Measurements from ENCODE around the gene NDOR1.

Gene NDOR1

DNA sequence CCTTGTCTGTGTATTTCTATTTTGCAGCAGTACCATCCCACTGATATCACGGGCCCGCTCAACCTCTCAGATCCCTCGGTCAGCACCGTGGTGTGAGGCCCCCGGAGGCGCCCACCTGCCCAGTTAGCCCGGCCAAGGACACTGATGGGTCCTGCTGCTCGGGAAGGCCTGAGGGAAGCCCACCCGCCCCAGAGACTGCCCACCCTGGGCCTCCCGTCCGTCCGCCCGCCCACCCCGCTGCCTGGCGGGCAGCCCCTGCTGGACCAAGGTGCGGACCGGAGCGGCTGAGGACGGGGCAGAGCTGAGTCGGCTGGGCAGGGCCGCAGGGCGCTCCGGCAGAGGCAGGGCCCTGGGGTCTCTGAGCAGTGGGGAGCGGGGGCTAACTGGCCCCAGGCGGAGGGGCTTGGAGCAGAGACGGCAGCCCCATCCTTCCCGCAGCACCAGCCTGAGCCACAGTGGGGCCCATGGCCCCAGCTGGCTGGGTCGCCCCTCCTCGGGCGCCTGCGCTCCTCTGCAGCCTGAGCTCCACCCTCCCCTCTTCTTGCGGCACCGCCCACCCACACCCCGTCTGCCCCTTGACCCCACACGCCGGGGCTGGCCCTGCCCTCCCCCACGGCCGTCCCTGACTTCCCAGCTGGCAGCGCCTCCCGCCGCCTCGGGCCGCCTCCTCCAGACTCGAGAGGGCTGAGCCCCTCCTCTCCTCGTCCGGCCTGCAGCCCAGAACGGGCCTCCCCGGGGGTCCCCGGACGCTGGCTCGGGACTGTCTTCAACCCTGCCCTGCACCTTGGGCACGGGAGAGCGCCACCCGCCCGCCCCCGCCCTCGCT, 37.5 kb upstream of the NDOR1 start:
- DNase-seq (ENCODE audit: low read depth in 3 of 3) = no peak

DNA sequence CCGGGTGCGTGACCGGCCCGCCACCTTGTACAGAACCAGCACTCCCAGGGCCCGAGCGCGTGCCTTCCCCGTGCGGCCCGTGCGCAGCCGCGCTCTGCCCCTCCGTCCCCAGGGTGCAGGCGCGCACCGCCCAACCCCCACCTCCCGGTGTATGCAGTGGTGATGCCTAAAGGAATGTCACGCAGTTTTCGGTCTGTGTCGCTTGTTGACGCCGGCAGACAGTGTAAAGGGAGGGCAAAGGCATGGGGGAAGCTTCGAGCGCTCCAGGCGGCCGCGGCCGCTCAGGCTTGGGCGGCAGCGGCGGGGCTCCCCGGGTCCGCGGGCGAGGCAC, 37.0 kb upstream of the NDOR1 start:
- no peak for DNase-seq (ENCODE audit: low read depth in 3 of 3)

DNA sequence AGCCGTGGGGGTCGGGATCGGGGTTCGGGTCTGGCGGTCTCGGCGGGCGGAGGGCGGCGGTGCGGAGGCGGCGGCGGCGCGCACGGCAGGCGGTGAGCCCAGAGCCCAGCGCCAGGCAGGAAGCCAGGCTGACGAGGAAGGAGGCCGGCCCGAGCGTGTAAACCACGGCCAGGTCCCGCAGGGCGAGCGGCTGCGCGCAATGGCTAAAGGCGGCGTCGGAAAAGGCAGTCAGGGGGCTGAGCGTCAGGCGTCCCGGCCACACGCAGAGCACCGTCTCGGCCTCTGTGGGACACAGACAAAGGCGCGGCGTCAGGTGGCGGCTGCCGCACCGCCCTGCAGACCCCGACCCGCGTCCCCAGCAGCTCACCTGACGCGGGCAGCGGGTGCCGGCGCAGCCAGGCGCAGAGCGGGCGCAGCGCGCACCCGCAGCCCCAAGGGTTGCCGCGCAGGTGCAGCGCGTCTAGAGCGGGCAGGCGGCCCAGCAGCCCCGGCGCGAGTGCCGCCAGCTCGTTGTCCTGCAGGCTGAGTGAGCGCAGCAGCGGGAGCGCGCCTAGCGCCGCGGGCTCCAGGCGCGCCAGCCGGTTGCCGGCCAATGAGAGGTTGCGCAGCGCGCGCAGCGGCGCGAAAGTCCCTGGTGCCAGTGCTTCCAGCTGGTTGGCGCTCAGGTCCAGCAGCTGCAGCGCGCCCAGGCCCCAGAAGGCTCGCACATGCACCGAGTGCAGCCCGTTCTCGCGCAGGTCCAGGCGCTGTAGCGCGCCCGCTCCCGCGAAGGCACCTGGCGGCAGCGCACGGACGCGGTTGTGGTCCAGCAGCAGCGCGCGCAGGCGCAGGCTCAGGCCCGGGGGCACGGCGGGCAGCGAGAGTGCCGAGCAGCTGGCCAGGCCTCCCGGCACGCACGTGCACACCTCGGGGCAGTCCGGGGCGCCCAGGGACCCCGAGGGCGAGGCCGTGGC, 36.3 kb upstream of the NDOR1 start:
- no peak for DNase-seq (ENCODE audit: low read depth in 3 of 3)

DNA sequence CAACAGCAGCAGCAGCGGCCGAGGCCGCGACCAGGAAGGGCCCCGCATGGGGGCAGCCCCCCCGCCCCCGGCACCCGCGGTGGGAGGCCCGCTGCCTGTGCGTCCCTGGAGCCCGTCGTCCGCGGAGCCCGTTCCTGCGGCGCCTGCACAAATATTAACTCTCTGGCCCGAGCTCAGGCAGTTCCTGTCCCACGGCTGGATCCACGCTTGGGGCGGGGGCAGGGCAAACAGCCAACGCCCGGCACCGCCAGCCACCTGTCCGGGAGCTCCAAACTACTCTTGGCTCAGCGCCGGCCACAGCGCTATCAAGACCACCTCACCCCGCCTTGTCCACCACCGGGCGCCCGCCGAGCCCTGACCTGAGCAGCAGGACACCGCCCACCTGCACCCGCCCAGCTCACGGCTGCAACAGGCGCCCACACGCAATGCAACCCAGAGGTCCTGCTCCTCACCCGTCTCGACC, 35.6 kb upstream of the NDOR1 start, which contains the start of gene LRRC26:
LRRC26 (minus strand) TSS at position 156 of the 463 bp plus-strand sequence; CDS start at position 48, 108 bp downstream.
- DNase-seq (ENCODE audit: low read depth in 3 of 3) = no peak

DNA sequence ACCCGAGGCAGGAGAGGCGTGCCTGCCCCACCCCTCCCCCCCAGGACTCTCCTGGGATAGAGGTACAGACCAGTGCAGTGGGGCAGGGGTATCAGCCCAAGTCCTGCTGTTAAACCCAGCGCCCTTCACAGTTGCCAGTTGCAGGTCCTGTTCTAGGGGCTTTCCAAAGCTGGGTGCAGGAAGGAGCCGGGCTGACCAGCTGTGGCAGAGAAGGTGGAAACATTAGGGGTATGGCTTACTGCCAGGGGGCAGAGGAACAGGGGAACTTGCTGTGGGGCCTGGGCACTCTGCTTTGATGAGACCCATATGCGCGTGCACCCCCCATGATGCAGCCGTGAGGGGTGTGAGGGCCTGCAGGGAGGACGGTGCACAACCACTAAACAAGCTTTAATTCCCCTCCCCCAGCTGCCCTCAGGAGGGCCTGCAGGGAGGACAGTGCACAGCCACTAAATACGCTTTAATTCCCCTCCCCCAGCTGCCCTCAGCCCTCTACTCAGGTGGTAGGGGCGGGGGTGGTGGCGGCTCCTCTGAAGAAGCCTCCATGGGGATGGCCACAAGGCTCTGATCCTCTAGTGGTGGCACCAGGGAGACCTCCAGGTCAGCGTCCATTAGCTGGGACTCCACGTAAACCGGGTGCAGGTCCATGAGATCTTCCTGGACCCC, 34.9 kb upstream of the NDOR1 start:
- DNase-seq (ENCODE audit: low read depth in 3 of 3) = no peak

DNA sequence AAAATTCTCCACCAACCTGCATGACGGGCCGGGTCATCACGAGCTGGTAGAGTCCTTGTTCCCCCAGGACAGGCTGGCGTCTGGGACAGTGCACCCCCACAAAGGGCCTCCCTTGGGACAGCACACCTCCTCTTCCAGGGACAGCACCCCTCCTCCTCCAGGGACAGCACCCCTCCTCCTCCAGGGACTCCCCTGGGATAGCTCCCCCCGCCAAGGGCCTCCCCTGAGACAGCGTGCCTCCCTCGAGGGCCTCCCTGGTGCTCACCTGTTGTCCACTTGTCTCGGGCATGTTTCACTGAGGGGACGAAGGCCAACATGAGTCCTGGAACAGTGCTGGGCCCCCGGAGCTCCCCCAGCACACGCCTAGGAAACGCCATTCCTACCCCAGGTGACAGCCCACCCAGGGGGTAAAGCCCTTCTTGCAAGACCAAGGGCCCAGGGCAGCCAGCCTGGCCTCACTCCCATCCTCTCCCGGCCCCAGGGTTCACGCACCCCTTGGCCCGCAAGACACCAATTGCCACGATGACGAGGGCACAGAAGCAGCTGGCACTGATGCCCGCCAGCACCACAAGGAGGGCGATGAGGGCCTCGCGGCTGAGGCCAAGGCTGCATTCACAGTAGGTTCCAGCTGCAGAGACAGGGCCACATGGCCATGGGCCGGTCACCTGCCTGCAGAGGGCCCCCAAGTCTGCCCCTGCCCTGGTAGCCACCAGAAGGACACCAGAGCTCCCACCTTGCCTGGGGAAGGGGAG, 34.2 kb upstream of the NDOR1 start:
- DNase-seq (ENCODE audit: low read depth in 3 of 3) = no peak

DNA sequence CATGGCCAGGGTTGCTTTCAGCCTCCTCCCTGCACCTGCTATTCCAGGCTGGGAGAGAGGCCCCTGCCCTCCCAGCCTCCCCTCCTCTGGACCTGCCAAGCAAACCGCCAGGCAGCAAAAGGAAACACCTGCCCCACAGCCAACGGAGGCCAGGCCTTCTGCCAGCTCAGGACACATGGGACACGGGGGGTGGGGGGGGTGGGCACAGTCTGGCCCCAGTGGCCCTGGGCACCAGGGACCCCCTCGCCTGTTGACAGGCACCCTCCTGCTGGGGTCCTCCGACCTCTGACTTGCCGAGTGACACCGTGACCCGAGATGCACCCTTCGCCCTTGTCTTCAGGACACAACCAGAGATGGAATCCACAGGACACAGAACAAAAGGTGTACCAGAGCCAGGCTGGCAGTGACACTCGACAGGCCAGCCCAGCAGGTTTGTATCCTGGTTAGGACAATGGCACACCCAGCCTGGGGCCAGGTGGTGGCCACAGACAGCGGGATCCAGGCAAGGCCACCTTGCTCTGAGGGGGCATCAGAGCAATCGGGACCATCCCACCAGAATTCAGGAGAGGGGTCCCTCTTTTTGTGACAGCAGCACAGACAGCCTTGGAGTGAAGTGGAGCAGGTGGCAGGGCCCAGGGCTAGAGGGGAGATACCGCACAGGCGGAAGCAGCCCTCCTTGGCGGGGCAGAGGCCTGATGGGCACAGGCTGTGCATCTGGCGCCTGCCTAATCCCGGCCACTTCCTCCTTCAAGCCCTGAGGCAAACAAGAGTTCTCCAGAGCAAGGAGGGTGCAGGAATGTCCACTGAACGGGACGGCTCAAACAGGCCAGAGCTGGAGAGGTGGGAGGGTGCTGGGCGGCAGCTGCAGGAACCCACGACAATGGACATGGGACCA, 32.4 kb upstream of the NDOR1 start:
- no peak for DNase-seq (ENCODE audit: low read depth in 3 of 3)

GRCh38 chr9:137173796-137174664, 31.5 kb upstream of the NDOR1 start:
- no peak for DNase-seq (ENCODE audit: low read depth in 3 of 3)

- no peak for DNase-seq (ENCODE audit: low read depth in 3 of 3)
Measured at GRCh38 chr9:137174722-137175293, 30.7 kb upstream of the NDOR1 start.

GRCh38 chr9:137175345-137175961, 30.0 kb upstream of the NDOR1 start:
- DNase-seq (ENCODE audit: low read depth in 3 of 3) = no peak

DNA sequence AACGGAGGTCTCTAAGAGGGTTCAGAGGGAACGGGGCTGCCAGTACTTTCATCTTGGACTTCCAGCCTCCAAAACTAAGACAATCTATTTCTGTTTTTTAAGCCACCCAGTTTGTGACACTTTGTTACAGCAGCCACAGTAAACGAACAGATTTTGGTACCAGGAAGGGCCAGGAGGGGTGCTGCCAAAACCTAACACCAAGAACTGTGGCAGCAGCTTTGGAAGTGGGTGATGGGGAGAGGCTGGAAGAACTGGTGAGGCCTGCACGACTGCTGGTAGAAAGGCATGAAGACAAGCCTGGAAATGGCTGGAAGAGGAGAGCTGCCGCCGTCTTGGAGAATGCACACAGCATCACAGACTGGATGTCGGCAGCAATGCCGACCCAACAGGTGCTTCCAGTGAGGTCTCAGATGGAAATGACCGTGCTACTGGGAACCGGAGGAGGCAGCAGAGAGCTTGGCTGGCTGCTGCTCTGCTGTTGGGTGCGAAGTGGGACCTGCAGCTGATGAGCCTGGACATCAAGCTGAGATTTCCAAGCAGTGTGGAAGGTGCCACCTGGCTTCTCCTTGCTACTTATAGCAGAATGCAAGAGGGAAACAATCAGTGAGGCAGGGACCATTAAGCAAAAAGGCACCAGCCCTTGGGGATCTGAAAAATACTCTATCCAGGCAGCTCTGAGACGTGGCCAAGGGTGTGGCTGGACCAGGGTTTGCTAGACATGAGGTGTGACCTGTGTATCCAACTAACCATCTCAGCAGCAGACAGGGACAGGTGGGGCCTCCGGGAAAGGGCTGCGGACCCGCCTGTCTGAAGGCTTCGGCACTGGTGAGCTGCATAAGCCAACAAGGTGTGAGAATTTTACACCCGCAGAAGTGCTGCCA, 29.0 kb upstream of the NDOR1 start:
- no peak for DNase-seq (ENCODE audit: low read depth in 3 of 3)

GRCh38 chr9:137178201-137178938, 27.1 kb upstream of the NDOR1 start:
- DNase-seq (ENCODE audit: low read depth in 3 of 3) = no peak

DNA sequence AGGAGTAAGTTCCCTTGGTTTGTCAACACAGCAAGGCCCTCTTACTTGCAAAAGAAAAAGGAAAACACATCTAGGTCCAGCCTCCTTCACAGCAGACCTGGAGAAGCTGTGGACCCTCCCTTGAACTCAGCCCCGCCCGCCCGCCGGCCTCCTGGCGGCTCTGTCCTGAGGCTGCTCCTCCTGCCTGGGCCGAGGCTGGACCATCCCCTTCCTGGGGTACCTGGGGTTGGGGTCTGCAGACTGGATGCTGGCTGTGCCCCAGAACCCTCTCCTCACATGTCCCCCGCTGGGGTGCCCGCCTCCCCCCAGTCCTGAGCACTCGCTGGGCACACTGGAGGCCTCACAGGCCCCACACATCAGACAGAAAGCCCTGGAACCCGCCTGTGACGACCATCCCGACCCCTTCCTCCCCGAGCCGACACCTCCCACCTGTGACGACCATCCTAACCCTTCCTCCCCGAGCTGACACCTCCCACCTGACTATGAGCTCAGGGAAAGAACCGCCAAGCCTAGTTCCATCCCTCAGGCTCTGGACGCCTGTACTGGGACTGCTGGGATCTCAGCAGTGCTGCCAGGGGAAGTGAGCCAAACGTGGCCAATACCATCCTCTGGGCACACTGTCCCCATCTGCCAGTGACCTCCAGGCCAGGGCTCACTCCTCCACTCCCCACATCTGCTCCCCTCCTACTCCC, 26.4 kb upstream of the NDOR1 start:
- DNase-seq (ENCODE audit: low read depth in 3 of 3) = no peak

- DNase-seq (ENCODE audit: low read depth in 3 of 3) = no peak
Measured at GRCh38 chr9:137179761-137180160, 25.7 kb upstream of the NDOR1 start.

GRCh38 chr9:137180491-137180890, 25.0 kb upstream of the NDOR1 start:
- DNase-seq (ENCODE audit: low read depth in 3 of 3) = no peak

DNA sequence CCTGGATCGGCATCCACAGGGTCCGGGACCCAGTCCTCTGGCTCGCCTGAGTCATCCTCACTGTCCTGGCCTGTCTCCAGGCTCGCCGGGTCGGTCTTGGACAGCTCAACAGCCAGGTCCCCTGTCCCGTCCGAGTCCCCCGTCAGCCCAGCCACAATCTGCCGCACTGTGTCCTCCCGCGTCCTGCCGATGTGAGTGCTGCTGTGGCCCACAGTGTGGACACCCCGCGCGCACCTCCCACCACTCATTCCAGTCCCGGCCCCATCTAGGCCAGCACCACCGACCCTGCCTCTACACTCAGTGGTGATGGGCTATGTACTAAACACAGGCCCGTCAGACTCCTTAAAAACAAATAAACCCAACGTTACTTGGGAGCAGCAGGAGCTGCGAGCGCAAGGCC, 23.8 kb upstream of the NDOR1 start:
- no peak for DNase-seq (ENCODE audit: low read depth in 3 of 3)
